ENCODE results near the gene FARSB. TPM values are rescaled to one million over a fixed set of nuclear protein-coding genes. Genes with fewer than 3 reads are reported as not detected.
"Not testable (repeated sequence)": the region's sequence is repeated elsewhere in the genome, so short reads cannot be mapped to it uniquely, and the experiment has no call there.

Gene FARSB
- total RNA-seq, 1 donor from 2014 or later = 5.4 TPM

GRCh38 chr2:222608081-222608480, 47.8 kb downstream of the FARSB start:
- no peak for DNase-seq (ENCODE audit: low read depth in 2 of 2)

GRCh38 chr2:222606306-222606705, 49.6 kb downstream of the FARSB start:
- DNase-seq (ENCODE audit: low read depth in 2 of 2) = no peak

- DNase-seq (ENCODE audit: low read depth in 2 of 2) = no peak
These were observed 51.0 kb downstream of the FARSB start for GRCh38 chr2:222604749-222605515.

GRCh38 chr2:222603501-222603900, 52.4 kb downstream of the FARSB start:
- DNase-seq (ENCODE audit: low read depth in 2 of 2) = no peak

- no peak for DNase-seq (ENCODE audit: low read depth in 2 of 2)
These were observed 57.3 kb downstream of the FARSB start for GRCh38 chr2:222598611-222599010.

- DNase-seq (ENCODE audit: low read depth in 2 of 2) = no peak
These were observed 60.3 kb downstream of the FARSB start for GRCh38 chr2:222595581-222595980.

- DNase-seq (ENCODE audit: low read depth in 2 of 2) = peak; percentile 6 to 36
These were observed 61.2 kb downstream of the FARSB start for GRCh38 chr2:222594679-222595078.

- DNase-seq (ENCODE audit: low read depth in 2 of 2) = no peak
These were observed 63.7 kb downstream of the FARSB start for GRCh38 chr2:222592176-222592575.

GRCh38 chr2:222591661-222592060, 64.2 kb downstream of the FARSB start:
- no peak for DNase-seq (ENCODE audit: low read depth in 2 of 2)

GRCh38 chr2:222584589-222584988, 71.3 kb downstream of the FARSB start:
- not testable (repeated sequence) for DNase-seq (ENCODE audit: low read depth in 2 of 2)

GRCh38 chr2:222582928-222583327, 73.0 kb downstream of the FARSB start:
- DNase-seq (ENCODE audit: low read depth in 2 of 2) = peak in 1 of 2 donors; percentile 23

GRCh38 chr2:222577341-222577740, 78.6 kb downstream of the FARSB start:
- no peak for DNase-seq (ENCODE audit: low read depth in 2 of 2)

GRCh38 chr2:222576171-222577081, 79.5 kb downstream of the FARSB start:
- peak in 1 of 2 donors; percentile 14 for DNase-seq (ENCODE audit: low read depth in 2 of 2)

- no peak for DNase-seq (ENCODE audit: low read depth in 2 of 2)
These were observed 80.3 kb downstream of the FARSB start for GRCh38 chr2:222575618-222576017.

GRCh38 chr2:222572751-222573174, 83.1 kb downstream of the FARSB start:
- peak; percentile 19 to 36 for DNase-seq (ENCODE audit: low read depth in 2 of 2)

GRCh38 chr2:222572264-222572721, 83.6 kb downstream of the FARSB start:
- no peak for DNase-seq (ENCODE audit: low read depth in 2 of 2)

GRCh38 chr2:222569826-222570225, 86.1 kb downstream of the FARSB start:
- DNase-seq (ENCODE audit: low read depth in 2 of 2) = no peak

- DNase-seq (ENCODE audit: low read depth in 2 of 2) = peak in 1 of 2 donors; percentile 14
These were observed 87.0 kb downstream of the FARSB start for GRCh38 chr2:222568865-222569264.

- no peak for DNase-seq (ENCODE audit: low read depth in 2 of 2)
These were observed 89.7 kb downstream of the FARSB start for GRCh38 chr2:222566229-222566628.

- no peak for DNase-seq (ENCODE audit: low read depth in 2 of 2)
These were observed 92.0 kb downstream of the FARSB start for GRCh38 chr2:222563936-222564335.

GRCh38 chr2:222563106-222563718, 92.7 kb downstream of the FARSB start:
- no peak for DNase-seq (ENCODE audit: low read depth in 2 of 2)
